HG03460 (cell line): ENCODE results near the gene SLC22A16.
"Not testable (repeated sequence)": the region's sequence is repeated elsewhere in the genome, so short reads cannot be mapped to it uniquely, and the experiment has no call there.

Experiments
- ATAC-seq: cut with Tn5 transposase; IDR thresholded peaks from one replicate; pipeline ENCODE4 v1.9.1; 2021; ENCODE audit not compliant: unreplicated experiment

The SLC22A16 gene

GRCh38 chr6:110476046-110476849, at the start of gene SLC22A16:
SLC22A16 (minus strand) TSS chr6:110476613; CDS start chr6:110476574, 39 bp downstream.
- no peak for ATAC-seq

- no peak for ATAC-seq
These were observed 48.6 kb upstream of the SLC22A16 start for GRCh38 chr6:110525001-110525400.

- ATAC-seq, result no peak
These were observed 47.9 kb upstream of the SLC22A16 start for GRCh38 chr6:110524305-110524704.

- ATAC-seq, result no peak
These were observed 47.1 kb upstream of the SLC22A16 start for GRCh38 chr6:110523451-110524021.

- ATAC-seq, result no peak
These were observed 46.0 kb upstream of the SLC22A16 start for GRCh38 chr6:110522427-110522826.

GRCh38 chr6:110520992-110521543, 44.7 kb upstream of the SLC22A16 start:
- no peak for ATAC-seq

GRCh38 chr6:110520209-110520965, 44.0 kb upstream of the SLC22A16 start:
- ATAC-seq, result no peak

- no peak for ATAC-seq
These were observed 41.3 kb upstream of the SLC22A16 start for GRCh38 chr6:110517601-110518281.

- ATAC-seq, result no peak
These were observed 40.6 kb upstream of the SLC22A16 start for GRCh38 chr6:110517034-110517433.

GRCh38 chr6:110514818-110515217, 38.4 kb upstream of the SLC22A16 start:
- ATAC-seq, result no peak

- ATAC-seq, result no peak
These were observed 36.6 kb upstream of the SLC22A16 start for GRCh38 chr6:110512991-110513390.

- ATAC-seq, result not testable (repeated sequence)
These were observed 36.1 kb upstream of the SLC22A16 start for GRCh38 chr6:110512549-110512948.

- ATAC-seq, result no peak
These were observed 35.0 kb upstream of the SLC22A16 start for GRCh38 chr6:110511401-110511800.

- ATAC-seq, result no peak
These were observed 33.3 kb upstream of the SLC22A16 start for GRCh38 chr6:110509617-110510241.

- ATAC-seq, result not testable (repeated sequence)
These were observed 28.5 kb upstream of the SLC22A16 start for GRCh38 chr6:110504891-110505290.

- ATAC-seq, result no peak
These were observed 19.5 kb upstream of the SLC22A16 start for GRCh38 chr6:110495949-110496348.

- ATAC-seq, result no peak
These were observed 16.9 kb upstream of the SLC22A16 start for GRCh38 chr6:110493253-110493800.

- ATAC-seq, result no peak
These were observed 16.2 kb upstream of the SLC22A16 start for GRCh38 chr6:110492584-110492983.

GRCh38 chr6:110491644-110492317, 15.4 kb upstream of the SLC22A16 start:
- ATAC-seq, result no peak

GRCh38 chr6:110491299-110491643, 14.9 kb upstream of the SLC22A16 start:
- no peak for ATAC-seq
